Large intestine (tissue), 3 donors: ENCODE measurements around the gene CBLB. TPM values are rescaled to one million over a fixed set of nuclear protein-coding genes. Genes with fewer than 3 reads are reported as not detected.

Experiments used
- DNase-seq, 2 donors: peaks; one replicate each; pipeline versions ENCODE4 v3.0.0 to v3.0.0-alpha.2; 2013
- H3K27ac ChIP-seq: one replicate; pipeline ENCODE4 v1.5.1; 2013; ENCODE audit warnings: low read length
- H3K27me3 ChIP-seq: 2 replicates; pipeline ENCODE4 v1.6.1; 2013; ENCODE audit warnings: low read length; ENCODE audit not compliant: control insufficient read depth, insufficient read depth
- H3K36me3 ChIP-seq: 2 replicates; pipeline ENCODE4 v1.6.1; 2013; ENCODE audit warnings: low read length; ENCODE audit not compliant: control insufficient read depth, insufficient read depth
- H3K4me1 ChIP-seq: one replicate; pipeline ENCODE4 v1.6.1; 2013; ENCODE audit warnings: low read length; ENCODE audit not compliant: control insufficient read depth, insufficient read depth
- H3K4me3 ChIP-seq: one replicate; pipeline ENCODE4 v1.5.1; 2013; ENCODE audit warnings: low read length
- H3K9me3 ChIP-seq: one replicate; pipeline ENCODE4 v1.6.1; 2013; ENCODE audit warnings: mild to moderate bottlenecking, low read depth, low read length, moderate library complexity; ENCODE audit not compliant: control insufficient read depth
- WGBS: methylation state at CpG from one replicate; pipeline ENCODE4 v1.1.5; 2013; ENCODE audit warnings: low lambda C conversion rate; ENCODE audit not compliant: insufficient coverage; 5-methylcytosine and 5-hydroxymethylcytosine counted together
- polyA plus RNA-seq: library from polyadenylated mRNA; unstranded; fragments of 120-200 nt; gene quantifications from one replicate; pipeline ENCODE4 v1.2.1, GENCODE V29; 2013

The CBLB gene
- polyA plus RNA-seq, 1 donor, result 34.0 TPM

GRCh38 chr3:105904678-105905284, 36.0 kb upstream of the CBLB start:
- Histone ChIP-seq H3K27me3 (no peaks in the 10 kb centered on the region), H3K4me3 (no peak overlapping the region), H3K36me3 (no peaks in the 10 kb centered on the region), H3K9me3 (no peaks in the 10 kb centered on the region), H3K4me1 (no peaks in the 10 kb centered on the region), H3K27ac (no peak overlapping the region)
- WGBS, result 42% methylated on average over 2 of the region's 5 CpGs
- no peak for DNase-seq

GRCh38 chr3:105904251-105904650, 35.4 kb upstream of the CBLB start:
- Histone ChIP-seq H3K4me3 (no peak overlapping the region), H3K4me1 (no peaks in the 10 kb centered on the region), H3K9me3 (no peaks in the 10 kb centered on the region), H3K27ac (no peak overlapping the region), H3K27me3 (no peaks in the 10 kb centered on the region), H3K36me3 (no peaks in the 10 kb centered on the region)
- 100% methylated on average over 1 of the region's 1 CpG for WGBS
- DNase-seq, result no peak

- Histone ChIP-seq H3K9me3 (no peaks in the 10 kb centered on the region), H3K27ac (no peak overlapping the region), H3K4me3 (no peak overlapping the region), H3K27me3 (no peaks in the 10 kb centered on the region), H3K36me3 (no peaks in the 10 kb centered on the region), H3K4me1 (no peaks in the 10 kb centered on the region)
- DNase-seq, result no peak
- WGBS, result no CpG with 5 or more reads among the region's 2 CpGs
These were observed 30.7 kb upstream of the CBLB start for GRCh38 chr3:105899516-105899915.

GRCh38 chr3:105891101-105891500, 22.3 kb upstream of the CBLB start:
- H3K27me3 ChIP-seq, result no peaks in the 10 kb centered on the region
- WGBS, result no CpG with 5 or more reads among the region's 1 CpG
- H3K4me3 ChIP-seq, result no peak overlapping the region
- no peak for DNase-seq
- H3K4me1 ChIP-seq, result no peaks in the 10 kb centered on the region
- H3K27ac ChIP-seq, result no peak overlapping the region
- no peaks in the 10 kb centered on the region for H3K9me3 ChIP-seq
- H3K36me3 ChIP-seq, result no peaks in the 10 kb centered on the region

GRCh38 chr3:105888621-105889579, 20.1 kb upstream of the CBLB start:
- H3K4me3 ChIP-seq, result no peak overlapping the region
- H3K9me3 ChIP-seq, result no peaks in the 10 kb centered on the region
- no peaks in the 10 kb centered on the region for H3K27me3 ChIP-seq
- H3K36me3 ChIP-seq, result no peaks in the 10 kb centered on the region
- no peak overlapping the region for H3K27ac ChIP-seq
- WGBS, result 95% methylated on average over 3 of the region's 4 CpGs
- DNase-seq, result no peak
- H3K4me1 ChIP-seq, result no peaks in the 10 kb centered on the region

- DNase-seq, result no peak
- H3K36me3 ChIP-seq, result no peaks in the 10 kb centered on the region
- no peaks in the 10 kb centered on the region for H3K9me3 ChIP-seq
- no peak overlapping the region for H3K27ac ChIP-seq
- H3K27me3 ChIP-seq, result no peaks in the 10 kb centered on the region
- WGBS, result no CpG with 5 or more reads among the region's 2 CpGs
- H3K4me3 ChIP-seq, result no peak overlapping the region
- no peaks in the 10 kb centered on the region for H3K4me1 ChIP-seq
These were observed 16.4 kb upstream of the CBLB start for GRCh38 chr3:105885256-105885655.

GRCh38 chr3:105883798-105884377, 15.1 kb upstream of the CBLB start:
- DNase-seq, result no peak
- no peak overlapping the region for H3K4me3 ChIP-seq
- H3K4me1 ChIP-seq, result no peaks in the 10 kb centered on the region
- H3K36me3 ChIP-seq, result no peaks in the 10 kb centered on the region
- no peak overlapping the region for H3K27ac ChIP-seq
- H3K9me3 ChIP-seq, result no peaks in the 10 kb centered on the region
- H3K27me3 ChIP-seq, result no peaks in the 10 kb centered on the region
- no CpG with 5 or more reads among the region's 1 CpG for WGBS

- no peaks in the 10 kb centered on the region for H3K9me3 ChIP-seq
- H3K4me1 ChIP-seq, result no peaks in the 10 kb centered on the region
- 96% methylated on average over 3 of the region's 4 CpGs for WGBS
- H3K4me3 ChIP-seq, result no peak overlapping the region
- H3K36me3 ChIP-seq, result no peaks in the 10 kb centered on the region
- no peaks in the 10 kb centered on the region for H3K27me3 ChIP-seq
- no peak overlapping the region for H3K27ac ChIP-seq
- DNase-seq, result no peak
These were observed 12.0 kb upstream of the CBLB start for GRCh38 chr3:105880681-105881290.

GRCh38 chr3:105878061-105878460, 9.2 kb upstream of the CBLB start:
- Histone ChIP-seq H3K27ac (no peak overlapping the region), H3K4me1 (no peaks in the 10 kb centered on the region), H3K4me3 (no peak overlapping the region), H3K27me3 (no peaks in the 10 kb centered on the region), H3K36me3 (no peaks in the 10 kb centered on the region), H3K9me3 (no peaks in the 10 kb centered on the region)
- WGBS, result no CpG with 5 or more reads among the region's 1 CpG
- no peak for DNase-seq

GRCh38 chr3:105877336-105877910, 8.6 kb upstream of the CBLB start:
- Histone ChIP-seq H3K27ac (no peak overlapping the region), H3K27me3 (no peaks in the 10 kb centered on the region), H3K36me3 (no peaks in the 10 kb centered on the region), H3K4me3 (no peak overlapping the region), H3K9me3 (no peaks in the 10 kb centered on the region), H3K4me1 (no peaks in the 10 kb centered on the region)
- no peak for DNase-seq
- WGBS, result 100% methylated on average over 1 of the region's 1 CpG
